Smooth muscle cell (in vitro differentiated cells): Measurements from ENCODE around the gene TSPAN18. TPM values are rescaled to one million over a fixed set of nuclear protein-coding genes. Genes with fewer than 3 reads are reported as not detected.

ENCODE experiments used
- DNase-seq: peaks from one replicate; lab custom pipeline; 2025; ENCODE audit not compliant: unreplicated experiment; lab: John Stamatoyannopoulos, UW
- H2AFZ ChIP-seq: fragments of 200-600 bp; sonication (generic); 2 replicates; pipeline ENCODE4 v1.6.0; 2016; ENCODE audit warnings: antibody characterized with exemption, low read depth, mild to moderate bottlenecking
- H3F3A ChIP-seq: fragments of 200-600 bp; sonication (generic); 2 replicates; pipeline ENCODE4 v1.6.0; 2017; ENCODE audit warnings: antibody characterized with exemption, low read depth
- H3K27ac ChIP-seq: fragments of 200-600 bp; sonication (generic); 2 replicates; pipeline ENCODE4 v1.5.1; 2016; ENCODE audit warnings: low read depth, mild to moderate bottlenecking
- H3K27me3 ChIP-seq: fragments of 200-600 bp; sonication (generic); 2 replicates; pipeline ENCODE4 v1.6.1; 2016; ENCODE audit warnings: low read depth, mild to moderate bottlenecking
- H3K36me3 ChIP-seq: fragments of 200-600 bp; sonication (generic); 2 replicates; pipeline ENCODE4 v1.5.1; 2016; ENCODE audit warnings: low read depth
- H3K4me1 ChIP-seq: fragments of 200-600 bp; sonication (generic); 2 replicates; pipeline ENCODE4 v1.5.1; 2016; ENCODE audit warnings: low read depth
- H3K4me2 ChIP-seq: fragments of 200-600 bp; sonication (generic); 2 replicates; pipeline ENCODE4 v1.6.0; 2016; ENCODE audit warnings: mild to moderate bottlenecking
- H3K4me3 ChIP-seq: fragments of 200-600 bp; sonication (generic); 2 replicates; pipeline ENCODE4 v1.5.1; 2016; ENCODE audit warnings: mild to moderate bottlenecking
- H3K79me2 ChIP-seq: fragments of 200-600 bp; sonication (generic); 2 replicates; pipeline ENCODE4 v1.6.0; 2016; ENCODE audit warnings: low read depth, mild to moderate bottlenecking
- H3K9ac ChIP-seq: fragments of 200-600 bp; sonication (generic); 2 replicates; pipeline ENCODE4 v1.6.0; 2016; ENCODE audit warnings: low read depth
- H3K9me3 ChIP-seq: fragments of 200-600 bp; sonication (generic); replicated peaks from 2 replicates; pipeline ENCODE4 v1.5.1; 2016; ENCODE audit warnings: low read depth
- H4K20me1 ChIP-seq: fragments of 200-600 bp; sonication (generic); 2 replicates; pipeline ENCODE4 v1.6.0; 2016; ENCODE audit warnings: low read depth
- CTCF ChIP-seq: fragments of 200-600 bp; sonication (generic); IDR thresholded peaks from 2 replicates; pipeline ENCODE4 v1.5.1; 2017; ENCODE audit warnings: borderline replicate concordance, mild to moderate bottlenecking, antibody characterized with exemption; ENCODE audit not compliant: insufficient read depth, poor library complexity, severe bottlenecking
- WGBS: methylation state at CpG from one replicate; pipeline ENCODE4 v1.1.7; 2016; ENCODE audit warnings: low lambda C conversion rate; 5-methylcytosine and 5-hydroxymethylcytosine counted together
- polyA plus RNA-seq: library from polyadenylated mRNA; unstranded; fragments of >200 nt; fragmentation: Nextera tagmentation; extraction: Ambion mirVana; gene quantifications from 2 replicates; pipeline ENCODE4 v1.2.1, GENCODE V29; 2016
- total RNA-seq: library from RNA; depleted of rRNA; stranded (reverse); fragments of >200 nt; gene quantifications from 2 replicates; pipeline ENCODE4 v1.2.3, GENCODE V29; 2014

TSPAN18 gene
- total and polyA plus RNA-seq, 2 experiments from 2014 or later, result 3.4 to 15.3 TPM

- Histone ChIP-seq H3K79me2 (no peaks in the 10 kb centered on the region), H4K20me1 (no peaks in the 10 kb centered on the region), H3K4me1 (no peaks in the 10 kb centered on the region), H3K4me3 (no peak overlapping the region), H3K27ac (no peak overlapping the region), H3F3A (peaks cover 3% of the 10 kb centered on the region), H2AFZ (no peak overlapping the region), H3K36me3 (no peaks in the 10 kb centered on the region), H3K9ac (no peak overlapping the region), H3K4me2 (no peak overlapping the region), H3K27me3 (no peaks in the 10 kb centered on the region), H3K9me3 (no peaks in the 10 kb centered on the region)
- no peak for DNase-seq
- 24% methylated on average over 2 of the region's 2 CpGs for WGBS
- no peak for TF ChIP-seq CTCF
These were observed 47.3 kb downstream of the TSPAN18 start for GRCh38 chr11:44774108-44774507.

- no peaks in the 10 kb centered on the region for H3K9me3 ChIP-seq
- 78% methylated on average over 4 of the region's 4 CpGs for WGBS
- no peak overlapping the region for H3K9ac ChIP-seq
- no peak overlapping the region for H3K4me3 ChIP-seq
- H3K27ac ChIP-seq, result no peak overlapping the region
- TF ChIP-seq CTCF, result no peak
- no peak for DNase-seq
- no peaks in the 10 kb centered on the region for H3K27me3 ChIP-seq
- no peaks in the 10 kb centered on the region for H3K79me2 ChIP-seq
- no peak overlapping the region for H3K4me2 ChIP-seq
- no peaks in the 10 kb centered on the region for H4K20me1 ChIP-seq
- H3F3A ChIP-seq, result peaks cover 3% of the 10 kb centered on the region
- H2AFZ ChIP-seq, result no peak overlapping the region
- no peaks in the 10 kb centered on the region for H3K4me1 ChIP-seq
- H3K36me3 ChIP-seq, result no peaks in the 10 kb centered on the region
These were observed 48.0 kb downstream of the TSPAN18 start for GRCh38 chr11:44774731-44775130.

GRCh38 chr11:44775366-44775984 lies 48.7 kb downstream of the TSPAN18 start:
- H3K9me3 ChIP-seq, result no peaks in the 10 kb centered on the region
- no peak overlapping the region for H3K9ac ChIP-seq
- H3K27ac ChIP-seq, result no peak overlapping the region
- H3K4me1 ChIP-seq, result peaks cover 4% of the 10 kb centered on the region
- H3K79me2 ChIP-seq, result no peaks in the 10 kb centered on the region
- H3K27me3 ChIP-seq, result no peaks in the 10 kb centered on the region
- no peak overlapping the region for H3K4me3 ChIP-seq
- H3F3A ChIP-seq, result peaks cover 3% of the 10 kb centered on the region
- peak; percentile 69 for TF ChIP-seq CTCF
- 49% methylated on average over 12 of the region's 12 CpGs for WGBS
- H2AFZ ChIP-seq, result no peak overlapping the region
- no peaks in the 10 kb centered on the region for H3K36me3 ChIP-seq
- DNase-seq, result no peak
- no peaks in the 10 kb centered on the region for H4K20me1 ChIP-seq
- no peak overlapping the region for H3K4me2 ChIP-seq

GRCh38 chr11:44775985-44776446 lies 49.3 kb downstream of the TSPAN18 start:
- Histone ChIP-seq H3K27ac (no peak overlapping the region), H3K4me2 (no peak overlapping the region), H3K9ac (no peak overlapping the region), H3K4me1 (peaks cover 9% of the 10 kb centered on the region), H3F3A (peaks cover 3% of the 10 kb centered on the region), H3K4me3 (no peak overlapping the region), H4K20me1 (no peaks in the 10 kb centered on the region), H3K9me3 (no peaks in the 10 kb centered on the region), H2AFZ (no peak overlapping the region), H3K36me3 (no peaks in the 10 kb centered on the region), H3K27me3 (no peaks in the 10 kb centered on the region), H3K79me2 (no peaks in the 10 kb centered on the region)
- no peak for TF ChIP-seq CTCF
- WGBS, result 62% methylated on average over 7 of the region's 7 CpGs
- DNase-seq, result no peak
